GM18505 (cell line): ENCODE data around the gene ADGRD1.

Source experiments
- ATAC-seq: cut with Tn5 transposase; IDR thresholded peaks from one replicate; pipeline ENCODE4 v1.9.1; 2021; ENCODE audit not compliant: unreplicated experiment
- POLR2A ChIP-seq: IDR thresholded peaks from 4 replicates; pipeline ENCODE4 v1.6.1; 2011; ENCODE audit warnings: borderline replicate concordance; ENCODE audit not compliant: insufficient read depth, insufficient read length; ENCODE audit errors: extremely low read depth

ADGRD1 gene

GRCh38 chr12:131093971-131094830 lies 140.5 kb downstream of the ADGRD1 start:
- ATAC-seq: no peak
- no peak for TF ChIP-seq POLR2A

DNA sequence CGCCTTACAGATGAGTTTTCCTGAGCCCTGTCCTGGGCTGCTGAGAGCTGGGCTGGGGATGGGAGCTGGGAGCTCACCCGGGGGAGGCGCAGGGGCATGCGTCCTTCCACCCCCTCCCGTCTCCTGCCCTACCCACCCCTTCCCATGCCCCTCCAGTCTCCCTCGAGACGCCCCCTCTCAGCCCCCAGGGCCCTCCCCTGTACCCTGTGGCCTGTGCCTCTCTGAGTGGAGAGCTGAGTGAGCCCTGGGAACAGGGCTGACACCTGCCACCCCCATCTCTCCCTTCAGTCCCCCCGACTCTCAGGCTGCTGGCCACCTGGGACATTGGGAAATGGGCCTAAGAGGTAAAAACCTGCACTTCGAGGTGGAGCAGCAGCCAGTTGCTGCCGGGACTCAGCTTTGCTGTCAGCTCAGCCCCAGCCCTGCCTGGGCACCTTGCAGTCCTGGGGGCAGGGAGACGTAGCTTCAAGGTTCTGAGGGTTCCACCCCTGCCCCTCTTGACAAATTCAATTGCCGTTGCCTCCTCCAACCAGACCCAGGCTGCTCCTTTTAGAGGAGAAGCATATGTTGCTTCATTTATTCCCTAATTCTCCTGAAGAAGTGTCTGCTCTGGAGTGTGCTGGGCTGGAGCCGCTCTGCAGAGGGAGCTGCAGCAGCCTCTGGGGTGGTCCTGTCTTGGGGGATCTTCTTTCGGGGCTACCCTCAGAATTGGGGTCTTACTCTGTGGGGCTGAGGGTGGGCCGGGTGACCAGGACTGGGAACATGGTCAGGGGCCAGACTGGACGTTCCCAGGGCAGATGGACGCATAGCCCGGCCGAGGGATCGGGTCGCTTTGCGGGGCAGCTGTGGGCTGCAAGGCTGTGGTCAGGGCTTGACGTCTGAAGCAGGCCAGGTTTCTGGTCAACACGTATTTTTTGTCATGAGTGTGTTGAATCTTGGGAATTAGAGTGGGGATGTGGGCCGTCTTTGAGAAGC lies 141.4 kb downstream of the ADGRD1 start:
- ATAC-seq: no peak
- no peak for TF ChIP-seq POLR2A

- TF ChIP-seq POLR2A: no peak
- ATAC-seq: no peak
Measured at GRCh38 chr12:131095826-131096680, 142.3 kb downstream of the ADGRD1 start.

GRCh38 chr12:131096681-131097181 lies 143.0 kb downstream of the ADGRD1 start:
- no peak for ATAC-seq
- no peak for TF ChIP-seq POLR2A

GRCh38 chr12:131097202-131098177 lies 143.8 kb downstream of the ADGRD1 start:
- no peak for ATAC-seq
- TF ChIP-seq POLR2A: no peak

GRCh38 chr12:131098178-131098981 lies 144.7 kb downstream of the ADGRD1 start:
- TF ChIP-seq POLR2A: no peak

DNA sequence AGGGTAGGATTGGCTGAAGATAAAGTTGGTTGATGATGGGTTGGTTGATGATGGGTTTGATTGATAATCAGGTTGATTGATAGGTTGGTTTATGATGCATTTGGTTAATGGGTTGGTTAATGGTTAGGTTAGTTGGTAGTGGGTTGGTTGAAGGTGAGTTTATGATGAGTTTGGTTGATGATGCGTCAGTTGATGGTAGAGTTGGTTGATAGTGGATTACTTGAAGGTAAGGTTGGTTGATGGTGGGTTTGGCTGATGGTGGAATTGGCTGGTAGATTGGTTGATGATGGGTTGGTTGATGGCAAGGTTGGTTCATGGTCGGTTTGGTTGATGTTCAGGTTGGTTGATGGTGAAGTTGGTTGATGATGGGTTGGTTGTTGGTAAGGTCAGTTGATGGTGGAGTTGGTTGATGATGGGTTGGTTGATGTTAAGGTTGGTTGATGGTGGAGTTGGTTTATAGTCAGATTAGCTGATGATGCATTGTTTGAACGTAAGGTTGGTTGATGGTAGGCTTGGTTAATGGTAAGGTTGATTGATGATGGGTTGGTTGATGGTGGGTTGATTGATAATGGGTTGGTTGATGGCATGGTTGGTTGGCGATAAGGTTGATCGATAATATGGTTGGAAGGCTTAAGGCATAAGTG lies 146.4 kb downstream of the ADGRD1 start:
- ATAC-seq: no peak
- TF ChIP-seq POLR2A: no peak

More at GRCh38 chr12:131098178-131098981, 144.7 kb downstream of the ADGRD1 start:
- ATAC-seq: no peak

DNA sequence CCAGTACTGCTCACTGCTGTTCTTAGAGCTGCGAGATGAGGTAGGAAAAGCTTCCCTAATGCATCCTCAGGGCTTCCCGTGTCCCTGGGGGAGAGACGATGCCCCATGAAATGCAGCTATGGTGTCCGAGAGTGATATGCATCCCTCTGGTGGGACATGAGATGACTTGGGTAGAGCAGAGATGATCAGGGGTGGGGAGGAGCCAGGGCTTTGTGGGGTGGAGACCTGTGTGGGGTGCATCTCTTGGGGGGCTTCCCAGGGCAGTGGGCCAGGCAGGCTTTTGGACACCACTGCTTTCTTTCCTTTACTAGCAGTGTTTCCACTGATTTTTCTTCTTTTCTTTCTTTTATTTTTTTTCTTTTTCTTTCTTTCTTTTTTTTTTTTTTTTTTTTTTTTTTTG lies 147.3 kb downstream of the ADGRD1 start:
- ATAC-seq: no peak

DNA sequence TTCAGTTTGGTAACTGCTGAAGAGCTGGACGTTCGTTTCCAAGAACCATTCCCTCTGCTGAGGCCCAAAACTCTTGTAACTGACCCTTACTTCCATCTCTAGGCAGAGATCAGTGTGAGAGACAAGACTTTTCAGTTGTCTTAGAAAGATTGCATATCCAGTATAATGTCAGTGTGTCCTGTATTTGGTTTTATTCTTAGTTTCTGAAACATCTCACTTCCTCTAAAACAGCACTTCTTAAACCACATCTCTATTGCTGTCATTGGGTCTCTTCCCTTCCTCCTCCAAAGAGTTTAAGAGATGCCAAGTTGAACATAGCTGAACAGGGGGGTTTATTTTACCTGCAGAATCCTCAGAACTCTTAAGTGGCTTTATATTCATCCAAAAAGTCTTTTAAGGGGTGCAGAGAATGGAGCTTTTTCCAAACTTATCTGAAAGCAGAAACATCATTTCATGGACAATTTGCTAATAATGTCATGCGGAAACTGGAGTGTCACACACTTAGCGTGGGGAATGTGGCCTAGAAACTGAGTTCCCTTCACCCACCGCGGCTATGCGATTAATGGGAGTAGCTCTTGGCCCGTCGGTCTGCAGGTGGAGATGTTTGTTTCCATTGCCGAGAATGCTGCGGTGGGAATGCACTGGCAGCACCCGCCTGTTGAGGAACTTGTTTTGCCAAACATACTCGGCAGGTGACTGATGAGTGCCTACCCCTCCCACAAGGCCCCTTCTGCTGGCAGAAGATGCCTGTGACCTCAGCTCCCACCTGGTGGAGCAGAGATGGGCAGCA lies 148.2 kb downstream of the ADGRD1 start:
- peak; percentile 65 for ATAC-seq
- TF ChIP-seq POLR2A: no peak

More for the DNA sequence above, 147.3 kb downstream of the ADGRD1 start:
- no peak for TF ChIP-seq POLR2A

DNA sequence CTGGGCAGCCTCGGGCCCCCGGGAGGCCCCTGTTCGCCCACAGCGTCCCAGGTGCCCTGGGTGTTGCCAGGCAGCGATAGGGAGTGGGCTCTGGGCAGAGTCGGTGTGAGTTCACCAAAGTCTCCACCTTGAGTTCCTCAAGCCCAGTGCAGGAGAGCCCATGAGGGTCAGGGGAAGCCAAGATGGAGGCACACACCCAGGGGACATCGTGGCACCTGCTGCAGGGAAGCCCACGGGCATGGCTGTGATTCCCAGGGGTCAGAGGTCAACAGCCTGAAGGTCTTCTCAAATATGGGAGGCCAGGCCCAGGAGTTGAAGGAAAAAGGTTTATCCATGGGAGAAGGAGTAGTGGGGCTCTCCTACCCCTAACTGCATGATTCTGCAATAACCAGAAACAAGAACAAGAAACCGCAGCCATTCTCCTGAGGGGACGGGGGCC lies 148.8 kb downstream of the ADGRD1 start:
- no peak for ATAC-seq
- TF ChIP-seq POLR2A: no peak
